MCF 10A (cell line): ENCODE measurements around the gene RABGAP1L. TPM values are rescaled to one million over a fixed set of nuclear protein-coding genes. Genes with fewer than 3 reads are reported as not detected.

Experiments used
- BruUV-seq: library from RNA; stranded (reverse); fragments of 400-500 nt; replicated peaks from 2 replicates; lab custom pipeline; 2021; lab: Mats Ljungman, UMichigan
- CTCF ChIA-PET: fragments of 300-600 bp; sonication (Branson Sonifier 250); formaldehyde crosslinking; extraction: SDS; loops from one replicate; lab custom pipeline; 2021; ENCODE audit warnings: antibody characterized with exemption, inconsistent platforms; lab: Yijun Ruan, JAX
- POLR2A ChIA-PET: fragments of 300-600, 350-650 bp; sonication (Branson Sonifier 250); formaldehyde crosslinking; extraction: SDS; loops from one replicate; lab custom pipeline; 2020; ENCODE audit warnings: antibody characterized with exemption, inconsistent platforms; lab: Yijun Ruan, JAX
- DNase-seq: peaks from one replicate; pipeline ENCODE4 v3.0.0-alpha.2; 2018; ENCODE audit not compliant: unreplicated experiment
- H3K27ac Mint-ChIP-seq: one replicate; pipeline ENCODE4 v1.8.0; 2022; ENCODE audit warnings: mild to moderate bottlenecking, low read depth, mixed read lengths; ENCODE audit not compliant: unreplicated experiment
- H3K27me3 Mint-ChIP-seq: one replicate; pipeline ENCODE4 v1.8.0; 2022; ENCODE audit warnings: mixed read lengths; ENCODE audit not compliant: insufficient read depth, unreplicated experiment
- H3K36me3 Mint-ChIP-seq: one replicate; pipeline ENCODE4 v1.8.0; 2022; ENCODE audit warnings: mild to moderate bottlenecking, moderate library complexity, mixed read lengths; ENCODE audit not compliant: insufficient read depth, unreplicated experiment
- H3K4me1 Mint-ChIP-seq: one replicate; pipeline ENCODE4 v1.8.0; 2022; ENCODE audit warnings: mixed read lengths; ENCODE audit not compliant: insufficient read depth, unreplicated experiment
- H3K4me3 Mint-ChIP-seq: one replicate; pipeline ENCODE4 v1.8.0; 2022; ENCODE audit warnings: mild to moderate bottlenecking, moderate library complexity, mixed read lengths; ENCODE audit not compliant: unreplicated experiment
- H3K9me3 Mint-ChIP-seq: one replicate; pipeline ENCODE4 v1.8.0; 2022; ENCODE audit warnings: mixed read lengths; ENCODE audit not compliant: unreplicated experiment
- CTCF ChIP-seq: fragments of 200-600 bp; IDR thresholded peaks from one replicate; pipeline ENCODE4 v1.8.0; 2022; ENCODE audit warnings: antibody characterized with exemption, mild to moderate bottlenecking; ENCODE audit not compliant: unreplicated experiment
- intact Hi-C: fragments of 100-400 bp; cut with micrococcal nuclease; formaldehyde crosslinking; loops from 2 replicates; pipeline ENCODE4 v1.14.1; 2022
- total RNA-seq: library from RNA; stranded (reverse); gene quantifications from 2 replicates; pipeline ENCODE4 v1.2.3, GENCODE V29; 2022

RABGAP1L gene
- total RNA-seq, 1 experiment from 2014 or later, result 18.2 TPM

- no TSS peak for BruUV-seq
- Mint-ChIP-seq H3K36me3 (no peaks in the 10 kb centered on the region), H3K4me3 (no peak overlapping the region), H3K27ac (no peak overlapping the region), H3K4me1 (peaks cover 12% of the 10 kb centered on the region), H3K9me3 (peaks cover 24% of the 10 kb centered on the region), H3K27me3 (no peaks in the 10 kb centered on the region)
- CTCF ChIA-PET, result interaction anchor here (0.8 to 1.5 kb wide), 3 partner anchors 8 to 822 kb away, joined by 3 to 4 read pairs (median 4); no protein-coding TSS in a partner anchor
- no peak for TF ChIP-seq CTCF
- POLR2A ChIA-PET, result no interaction called here
- DNase-seq, result no peak
- intact Hi-C loops, result no loop called here
Observed at GRCh38 chr1:174324493-174324892, 165.2 kb downstream of the RABGAP1L start.

- Mint-ChIP-seq H3K27me3 (no peaks in the 10 kb centered on the region), H3K4me1 (peaks cover 12% of the 10 kb centered on the region), H3K27ac (no peak overlapping the region), H3K4me3 (no peak overlapping the region), H3K36me3 (no peaks in the 10 kb centered on the region), H3K9me3 (peaks cover 24% of the 10 kb centered on the region)
- BruUV-seq, result no TSS peak
- intact Hi-C loops, result no loop called here
- no peak for DNase-seq
- POLR2A ChIA-PET, result no interaction called here
- TF ChIP-seq CTCF, result no peak
- CTCF ChIA-PET, result interaction anchor here (1.4 to 1.5 kb wide), 2 partner anchors 9 to 63 kb away, joined by 4 read pairs; no protein-coding TSS in a partner anchor
Observed at GRCh38 chr1:174324939-174325338, 165.6 kb downstream of the RABGAP1L start.

GRCh38 chr1:174326278-174326677 lies 167.0 kb downstream of the RABGAP1L start:
- CTCF ChIA-PET, result interaction anchor here (1.8 kb wide), 1 partner anchor 64 kb away, joined by 8 read pairs; no protein-coding TSS in a partner anchor
- no peaks in the 10 kb centered on the region for H3K36me3 Mint-ChIP-seq
- H3K27me3 Mint-ChIP-seq, result no peaks in the 10 kb centered on the region

GRCh38 chr1:174333437-174333836 lies 174.1 kb downstream of the RABGAP1L start:
- peaks cover 10% of the 10 kb centered on the region for H3K4me1 Mint-ChIP-seq
- H3K27me3 Mint-ChIP-seq, result no peaks in the 10 kb centered on the region
- no peaks in the 10 kb centered on the region for H3K36me3 Mint-ChIP-seq
- intact Hi-C loops, result no loop called here
- POLR2A ChIA-PET, result no interaction called here
- CTCF ChIA-PET, result interaction anchor here (1.3 kb wide), 1 partner anchor 71 kb away, joined by 3 read pairs; no protein-coding TSS in a partner anchor
- no peak for DNase-seq
- no peak for TF ChIP-seq CTCF
- H3K4me3 Mint-ChIP-seq, result no peak overlapping the region
- no peaks in the 10 kb centered on the region for H3K9me3 Mint-ChIP-seq
- BruUV-seq, result no TSS peak
- no peak overlapping the region for H3K27ac Mint-ChIP-seq

More at GRCh38 chr1:174326278-174326677, 167.0 kb downstream of the RABGAP1L start:
- Mint-ChIP-seq H3K9me3 (peaks cover 24% of the 10 kb centered on the region), H3K27ac (no peak overlapping the region), H3K4me3 (no peak overlapping the region), H3K4me1 (peaks cover 12% of the 10 kb centered on the region)
- POLR2A ChIA-PET, result interaction anchor here (0.6 kb wide), 1 partner anchor 18 kb away, joined by 3 read pairs; no protein-coding TSS in a partner anchor
- no peak for DNase-seq
- BruUV-seq, result no TSS peak
- intact Hi-C loops, result no loop called here
- TF ChIP-seq CTCF, result no peak
